ELR (cell line): ENCODE results near the gene PHACTR1.
"Not testable (repeated sequence)": the region's sequence is repeated elsewhere in the genome, so short reads cannot be mapped to it uniquely, and the experiment has no call there.

Source experiments
- DNase-seq: peaks from one replicate; pipeline ENCODE4 v3.0.0-alpha.2; 2015; ENCODE audit warnings: low read depth

Gene PHACTR1

DNA sequence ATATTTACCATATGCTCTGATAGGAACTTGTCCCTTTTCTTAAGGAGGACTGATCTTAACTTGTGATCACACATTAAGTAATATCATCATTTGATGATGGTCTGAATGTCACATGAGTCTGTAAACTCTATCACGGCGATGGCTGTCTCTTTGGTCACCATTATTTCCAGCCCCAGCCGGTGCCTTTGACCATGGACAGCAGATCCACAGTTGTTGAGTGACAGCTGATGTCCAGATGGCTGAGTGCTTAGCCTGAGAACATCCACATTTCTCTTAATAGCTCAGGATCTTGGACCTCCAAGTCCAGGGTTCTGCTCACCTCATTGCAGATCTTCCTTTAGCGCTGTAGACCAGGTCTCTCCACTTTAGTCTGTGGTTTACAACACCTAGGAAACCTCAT, 440.7 kb downstream of the PHACTR1 start:
- no peak for DNase-seq

DNA sequence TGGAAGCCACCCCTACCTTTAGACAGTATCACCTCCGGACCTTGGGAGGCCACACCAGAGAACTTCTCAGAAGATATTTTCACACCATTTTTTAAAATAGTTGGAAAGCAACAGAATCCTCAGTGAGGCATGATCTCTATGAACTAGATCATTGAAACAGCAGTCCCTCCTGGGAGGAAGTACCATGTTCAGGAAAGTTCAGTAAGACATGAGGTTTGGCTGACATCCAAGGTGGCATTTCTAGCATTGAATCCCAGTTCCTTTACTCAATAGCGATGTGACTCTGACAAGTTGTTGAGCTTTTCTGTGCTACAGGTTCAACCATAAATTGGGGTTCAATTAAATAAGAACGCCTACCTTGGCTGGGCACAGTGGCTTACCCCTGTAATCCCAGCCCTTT, 442.7 kb downstream of the PHACTR1 start:
- DNase-seq, result no peak

DNA sequence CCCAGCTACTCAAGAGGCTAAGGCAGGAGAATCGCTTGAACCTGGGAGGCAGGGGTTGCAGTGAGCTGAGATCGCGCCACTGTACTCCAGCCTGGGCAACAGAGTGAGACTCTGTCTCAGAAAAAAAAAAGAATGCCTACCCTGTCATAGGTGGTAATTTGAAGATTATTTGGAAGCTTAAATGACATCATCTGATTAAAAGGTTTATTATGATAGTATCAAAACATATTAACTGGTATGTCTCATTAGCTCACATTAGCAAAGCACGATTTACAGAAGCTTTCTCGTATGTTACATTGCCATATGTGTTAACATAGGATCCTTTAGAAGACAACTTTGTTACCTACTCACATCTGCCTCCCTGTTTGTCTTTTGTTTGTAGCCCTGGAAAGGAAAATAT, 443.3 kb downstream of the PHACTR1 start:
- DNase-seq, result not testable (repeated sequence)

DNA sequence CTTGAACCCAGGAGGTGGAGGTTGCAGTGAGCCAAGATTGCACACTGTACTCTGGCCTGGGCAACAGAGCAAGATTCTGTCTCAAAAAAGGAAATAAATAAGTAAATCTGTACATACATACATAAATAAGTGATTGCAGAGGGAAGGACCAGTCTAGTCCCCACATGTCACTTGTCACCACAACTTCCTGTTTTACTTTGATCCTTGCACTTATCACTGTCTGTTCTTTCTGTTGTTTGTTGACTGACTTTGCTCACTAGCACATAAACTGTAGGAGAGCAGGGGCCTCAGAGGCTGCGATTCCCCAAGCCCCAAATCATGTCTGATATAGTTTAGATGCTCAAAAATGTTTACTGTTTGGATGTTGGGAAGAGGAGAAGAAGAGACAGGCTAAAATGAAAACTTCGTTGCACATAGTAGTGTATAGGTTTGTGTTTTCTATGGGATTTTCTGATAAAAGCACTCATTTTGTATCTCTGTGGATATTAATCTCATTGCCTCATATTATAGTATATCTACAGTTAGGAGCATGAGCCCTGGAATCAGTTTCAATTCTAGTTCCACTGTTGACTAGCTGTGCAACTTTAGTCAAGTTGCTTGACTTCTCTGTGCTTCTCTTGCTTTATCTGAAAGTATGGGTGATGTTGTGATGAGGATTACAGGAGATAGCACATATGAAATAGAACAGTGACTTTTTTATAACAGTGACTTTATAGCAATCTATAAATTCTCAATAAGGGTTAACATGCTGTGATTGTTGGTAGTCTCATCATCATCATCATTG, 446.8 kb downstream of the PHACTR1 start:
- no peak for DNase-seq

DNA sequence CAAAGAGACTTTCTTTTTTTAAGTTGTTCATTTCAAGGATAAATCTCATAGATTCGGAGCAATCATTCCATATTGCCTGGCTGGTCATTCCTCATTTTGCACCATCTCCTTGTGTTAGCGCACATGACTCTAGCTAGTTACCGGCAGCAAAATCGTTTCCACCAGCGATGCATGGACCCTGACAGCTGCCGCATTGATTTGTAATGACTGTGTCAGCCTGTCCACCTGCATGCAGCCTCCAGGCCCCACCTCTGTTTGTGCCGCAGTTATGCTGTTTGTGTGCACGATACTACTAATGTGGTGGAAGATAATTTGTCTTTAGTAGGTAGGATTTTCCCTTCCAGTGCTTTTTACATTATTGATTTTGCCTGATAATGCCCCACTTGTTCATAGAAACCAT, 447.7 kb downstream of the PHACTR1 start:
- DNase-seq, result no peak

DNA sequence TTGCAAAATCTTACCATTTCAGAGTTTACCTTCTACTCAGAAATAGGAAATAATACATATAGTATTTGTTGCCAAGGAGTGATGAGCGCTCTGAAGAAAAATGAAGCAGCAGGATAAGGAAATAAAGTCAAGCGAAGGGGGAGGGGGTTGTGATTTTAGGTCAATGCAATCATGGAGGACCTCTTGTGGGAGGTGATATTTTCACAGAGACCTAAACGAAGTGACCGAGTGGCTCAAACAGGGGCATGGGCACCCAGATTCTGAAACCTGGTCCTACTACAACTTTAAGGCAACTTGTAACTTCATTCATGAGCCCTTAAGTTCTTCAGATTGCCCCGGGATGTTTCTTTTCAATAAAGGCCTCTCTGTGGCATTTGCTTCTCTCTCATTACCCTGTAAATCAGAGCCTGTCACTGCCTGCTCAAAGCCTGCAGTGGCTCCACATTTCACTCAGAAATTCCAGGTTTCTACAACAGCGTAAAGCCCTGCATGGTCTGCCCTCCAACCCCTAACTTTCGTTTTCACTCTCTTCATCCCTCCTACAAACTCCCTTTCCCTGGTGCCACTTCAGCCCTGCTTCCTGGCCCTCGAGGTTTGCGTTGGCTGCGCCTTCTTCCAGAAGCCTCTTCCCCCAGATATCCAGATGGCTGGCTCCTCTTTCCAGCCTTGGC, 449.1 kb downstream of the PHACTR1 start:
- DNase-seq, result no peak

DNA sequence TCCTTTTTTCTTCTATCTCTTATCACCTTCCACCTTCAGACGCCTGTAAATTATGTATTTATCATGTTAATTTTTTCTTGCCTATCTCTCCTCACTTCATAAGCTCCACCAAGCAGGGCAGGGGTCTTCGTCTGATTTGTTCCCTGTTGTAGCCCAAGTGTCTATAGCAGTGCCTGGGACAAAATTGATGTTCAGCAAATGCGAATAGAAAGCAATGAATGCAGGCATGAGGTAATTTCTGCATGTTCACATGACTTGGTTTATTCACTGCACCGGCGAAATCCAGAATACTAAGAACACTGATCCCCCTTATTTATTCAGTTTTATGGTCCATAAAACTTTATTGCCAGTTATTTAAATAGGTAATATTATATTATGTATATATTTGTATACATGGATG, 449.7 kb downstream of the PHACTR1 start:
- no peak for DNase-seq

DNA sequence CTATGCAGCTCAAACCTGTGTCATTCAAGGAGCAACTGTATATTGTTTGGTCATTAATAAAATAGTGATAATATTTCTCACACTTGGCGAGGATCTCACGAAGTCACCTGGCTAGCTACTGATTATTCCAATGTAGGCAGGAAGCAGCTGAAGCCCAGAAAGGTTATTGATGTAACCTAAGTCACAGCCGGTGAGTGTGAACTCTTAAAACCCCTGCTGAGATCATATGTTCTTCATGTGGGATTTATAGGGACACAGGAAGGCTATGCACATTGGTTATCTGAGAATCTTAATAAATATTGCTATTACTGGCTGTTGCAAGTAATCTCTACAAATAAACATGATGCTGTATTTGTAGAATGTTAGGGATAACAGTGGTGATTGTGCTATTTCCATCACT, 450.3 kb downstream of the PHACTR1 start:
- no peak for DNase-seq

DNA sequence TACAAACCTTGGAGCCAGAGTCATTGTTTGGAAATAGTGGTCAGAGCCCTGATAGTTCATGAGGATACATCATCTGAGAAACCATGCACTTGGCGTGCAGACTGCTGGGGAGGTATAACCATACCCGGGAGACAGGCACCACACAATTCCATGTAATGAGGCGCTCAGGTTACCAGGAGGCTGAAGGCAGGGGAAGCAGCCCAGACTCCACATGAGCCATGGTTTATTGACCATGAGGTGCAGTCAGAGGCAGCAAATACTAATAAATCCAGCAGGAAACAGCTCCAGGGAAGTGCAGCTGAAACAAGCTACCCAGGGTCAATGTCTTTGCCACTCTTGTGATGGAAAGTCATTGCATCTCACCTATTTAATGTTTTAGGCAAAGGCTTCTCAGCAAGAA, 455.7 kb downstream of the PHACTR1 start:
- DNase-seq, result no peak

DNA sequence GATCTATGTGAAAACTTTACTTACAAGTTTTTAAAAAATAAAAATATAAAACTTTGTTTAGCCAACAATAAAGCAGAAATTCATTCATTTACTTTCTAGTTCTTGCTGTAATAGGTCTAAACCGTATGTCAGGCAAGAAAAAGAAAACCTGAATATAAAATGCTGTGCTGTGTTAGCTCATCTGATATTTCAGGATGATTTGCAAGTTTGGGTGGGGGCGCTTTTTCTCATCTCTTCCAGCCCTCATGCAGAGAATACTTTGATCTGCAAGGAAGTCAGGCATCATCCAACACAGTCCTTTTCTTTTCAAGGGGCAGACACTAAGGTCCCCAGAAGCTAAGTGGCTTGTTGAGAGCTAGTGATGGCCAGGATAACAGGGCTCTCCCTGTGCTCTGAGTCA, 458.5 kb downstream of the PHACTR1 start:
- no peak for DNase-seq

DNA sequence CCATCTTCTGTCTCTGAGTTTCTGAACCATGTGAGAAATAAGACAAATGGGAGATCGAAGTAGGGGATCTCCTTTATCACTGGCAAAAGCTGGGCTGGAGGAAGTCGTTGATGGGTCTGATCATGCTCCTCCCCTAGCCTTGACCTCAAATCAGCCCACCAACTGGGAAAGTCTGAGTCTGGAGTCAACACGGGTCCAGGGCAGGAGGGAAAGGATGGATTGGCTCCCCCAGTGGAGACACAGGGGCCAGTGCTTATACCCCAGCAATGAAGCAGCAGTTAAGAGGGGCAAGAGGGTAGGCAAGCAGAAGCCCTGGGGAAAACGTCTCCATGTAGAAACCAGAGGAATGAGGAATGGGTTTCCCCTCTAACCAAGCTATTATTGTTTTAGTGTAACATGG, 459.2 kb downstream of the PHACTR1 start:
- no peak for DNase-seq

DNA sequence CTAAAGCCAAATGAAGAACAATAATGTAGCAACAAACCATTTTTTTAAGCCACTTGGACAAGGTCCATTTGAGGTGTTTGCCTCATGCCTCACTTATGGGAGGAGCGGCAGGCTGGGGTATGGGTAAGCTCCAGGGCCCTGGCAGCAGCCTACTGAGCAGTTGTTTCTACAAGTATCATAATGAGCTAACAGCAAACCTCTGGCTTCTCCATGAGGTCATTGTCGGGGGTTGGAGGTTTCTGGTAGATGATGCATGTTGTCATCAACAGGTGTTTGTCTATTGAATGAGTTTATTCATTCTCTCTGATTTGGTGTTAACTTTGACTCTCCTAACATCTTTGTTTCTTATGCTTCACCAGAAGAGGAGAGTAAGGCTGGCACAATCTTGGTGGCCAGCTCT, 461.1 kb downstream of the PHACTR1 start:
- DNase-seq, result peak; percentile 7

DNA sequence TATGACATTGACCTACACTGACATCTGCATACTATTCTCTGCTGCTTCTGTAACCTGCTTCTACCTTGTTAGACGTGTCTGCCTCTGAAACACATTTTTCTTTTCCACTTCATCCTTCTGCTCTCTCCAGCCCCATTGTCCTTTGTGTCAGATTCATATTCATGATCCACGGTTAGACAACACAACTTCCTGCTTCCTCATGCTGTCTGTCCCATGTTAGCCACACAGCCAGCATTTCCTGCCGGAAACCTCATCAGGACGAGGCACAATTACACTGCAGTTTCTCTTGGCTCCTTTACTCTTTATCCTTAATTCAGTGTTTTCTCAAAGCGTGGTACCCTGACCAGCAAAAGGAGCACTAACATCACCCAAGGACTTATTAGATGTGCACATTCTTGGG, 461.5 kb downstream of the PHACTR1 start:
- no peak for DNase-seq

DNA sequence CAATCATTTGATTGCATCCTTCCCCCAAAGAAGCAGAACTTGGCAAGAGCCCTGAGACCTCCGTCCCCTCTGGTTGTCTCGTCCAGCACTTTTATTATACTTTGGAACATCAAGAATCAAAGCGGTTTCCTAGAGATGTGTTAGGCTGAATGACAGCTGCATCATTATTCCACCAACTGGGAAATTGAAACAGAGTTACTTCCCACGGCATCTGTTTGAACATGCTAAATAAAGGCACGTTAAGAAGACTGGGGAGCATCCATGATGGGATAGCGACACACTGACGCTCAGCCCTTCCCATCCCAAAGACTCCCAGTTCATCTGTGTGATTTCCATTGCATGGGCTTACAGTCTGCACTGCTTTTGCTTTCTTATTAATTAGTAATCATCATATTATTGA, 464.0 kb downstream of the PHACTR1 start:
- DNase-seq, result no peak

DNA sequence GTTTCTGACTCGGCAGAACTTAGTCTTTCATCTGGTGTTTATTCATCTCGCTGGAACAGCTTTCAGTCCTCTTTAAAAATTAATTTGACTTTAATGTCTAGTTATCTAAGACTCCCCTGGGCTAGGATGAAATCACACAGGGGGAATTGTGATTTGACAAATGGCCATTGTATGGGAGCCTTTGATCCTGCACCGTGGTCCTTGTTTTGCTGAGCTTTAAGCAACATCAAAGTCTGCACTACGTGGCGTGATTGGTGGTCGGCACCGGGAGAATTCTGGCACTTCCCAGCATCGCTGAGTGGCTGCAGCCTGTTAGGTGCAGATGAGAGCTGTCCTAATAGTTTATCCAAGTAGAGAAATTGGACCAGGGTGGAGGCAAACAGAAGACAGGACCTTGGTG, 464.8 kb downstream of the PHACTR1 start:
- no peak for DNase-seq

DNA sequence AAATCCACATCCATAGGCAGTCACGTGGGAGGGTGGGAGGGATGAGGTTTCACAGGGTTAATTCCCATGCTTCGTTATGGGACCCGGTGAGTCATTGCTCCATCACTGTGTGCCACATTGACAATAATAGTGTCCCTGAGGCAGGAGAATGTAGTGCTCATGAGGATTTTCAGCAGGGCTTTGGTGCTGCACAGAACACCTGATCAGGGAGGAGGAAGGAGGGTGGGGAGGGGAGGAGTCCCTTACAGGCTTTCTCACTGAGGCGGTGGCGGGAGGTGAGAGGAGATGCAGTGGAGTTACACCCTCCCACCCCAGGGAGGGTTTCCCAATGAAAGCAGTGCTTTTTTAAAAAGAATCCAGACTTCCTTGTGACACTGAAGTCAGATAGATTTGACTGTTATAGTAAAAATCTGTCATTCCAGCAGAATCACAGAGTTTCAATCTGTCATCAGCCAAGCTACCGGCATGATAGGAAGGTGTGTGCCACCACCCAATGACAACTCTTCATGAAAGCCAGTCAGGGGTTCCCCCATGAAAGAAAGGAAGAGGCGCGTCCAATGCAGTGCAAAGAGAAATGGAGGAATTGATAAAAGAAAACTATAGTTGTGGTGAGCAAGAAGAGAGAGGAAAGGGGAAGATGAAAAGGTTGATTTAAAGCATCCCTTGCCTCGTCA, 467.0 kb downstream of the PHACTR1 start:
- DNase-seq, result peak; percentile 44

DNA sequence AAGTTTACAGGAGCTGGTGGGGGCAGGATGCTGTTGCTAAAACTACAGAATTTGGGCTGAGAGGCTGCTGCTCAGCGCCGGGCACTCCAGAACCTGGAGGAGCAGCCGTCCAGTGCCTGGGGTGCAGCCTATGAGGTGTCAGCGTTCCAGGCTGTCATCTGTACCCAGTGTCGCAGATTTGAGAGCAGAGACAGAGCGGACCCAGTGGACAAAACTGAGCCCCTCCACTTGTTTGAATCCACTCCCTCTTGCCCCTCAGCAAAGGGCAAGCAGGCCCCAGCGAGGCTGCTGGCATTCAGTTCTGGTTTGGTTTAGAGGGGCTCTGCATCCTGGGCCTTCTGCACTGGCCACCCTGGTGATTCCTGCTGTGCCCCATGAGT, 467.5 kb downstream of the PHACTR1 start:
- no peak for DNase-seq

DNA sequence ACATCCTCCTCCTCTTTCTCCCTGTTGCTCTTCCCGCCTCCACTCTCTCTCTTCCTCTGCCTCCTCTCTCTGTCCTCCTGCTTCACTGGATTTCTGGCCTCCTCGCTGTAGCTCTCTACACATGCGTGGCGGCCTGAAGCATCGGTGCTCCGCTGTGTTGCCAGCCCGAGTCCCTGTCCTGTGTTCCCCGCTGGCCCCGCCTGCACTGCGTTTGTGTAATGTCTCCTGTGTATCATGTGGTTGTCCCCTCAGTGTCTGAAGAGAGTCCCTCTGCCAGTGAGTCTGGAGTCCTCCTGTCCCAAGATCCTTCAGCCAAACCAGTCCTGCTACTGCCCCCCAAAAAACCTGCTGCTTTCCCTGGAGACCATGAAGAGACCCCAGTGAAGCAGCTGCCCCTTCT, 468.0 kb downstream of the PHACTR1 start:
- no peak for DNase-seq

DNA sequence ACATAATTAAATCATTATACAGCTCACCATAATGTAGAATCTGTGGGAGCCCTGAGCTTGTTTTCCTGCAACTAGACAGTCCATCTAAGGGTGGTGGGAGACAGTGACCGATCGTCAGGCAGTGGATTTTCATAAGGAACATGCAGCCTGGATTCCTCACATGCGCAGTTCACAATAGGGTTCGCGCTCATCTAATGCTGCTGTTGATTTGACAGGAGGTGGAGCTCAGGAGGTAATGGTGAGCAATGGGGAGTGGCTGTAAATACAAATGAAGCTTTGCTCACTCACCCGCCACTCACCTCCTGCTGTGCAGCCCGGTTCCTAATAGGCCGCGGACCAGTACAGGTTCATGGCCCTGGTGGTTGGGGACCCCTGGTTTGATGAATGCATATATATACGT, 470.3 kb downstream of the PHACTR1 start:
- DNase-seq, result no peak

DNA sequence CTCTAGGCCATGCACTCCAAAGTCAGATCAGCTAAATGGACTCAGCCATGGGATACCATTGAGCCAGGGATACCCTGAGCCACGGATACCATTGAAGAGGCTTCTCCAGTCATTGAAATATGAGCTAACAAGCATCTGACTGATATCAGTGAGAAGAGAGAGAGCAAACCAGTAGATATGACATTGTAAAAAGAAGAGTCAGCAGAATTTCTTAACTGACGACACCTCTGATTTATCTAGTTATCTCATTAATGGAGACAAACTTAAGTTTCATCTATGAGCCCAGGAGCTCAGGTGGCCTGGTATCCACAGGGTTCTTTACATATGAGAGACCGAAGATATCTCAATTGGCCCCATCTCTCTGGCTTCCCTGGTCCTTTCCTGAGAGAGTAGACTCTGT, 471.1 kb downstream of the PHACTR1 start:
- DNase-seq, result no peak

DNA sequence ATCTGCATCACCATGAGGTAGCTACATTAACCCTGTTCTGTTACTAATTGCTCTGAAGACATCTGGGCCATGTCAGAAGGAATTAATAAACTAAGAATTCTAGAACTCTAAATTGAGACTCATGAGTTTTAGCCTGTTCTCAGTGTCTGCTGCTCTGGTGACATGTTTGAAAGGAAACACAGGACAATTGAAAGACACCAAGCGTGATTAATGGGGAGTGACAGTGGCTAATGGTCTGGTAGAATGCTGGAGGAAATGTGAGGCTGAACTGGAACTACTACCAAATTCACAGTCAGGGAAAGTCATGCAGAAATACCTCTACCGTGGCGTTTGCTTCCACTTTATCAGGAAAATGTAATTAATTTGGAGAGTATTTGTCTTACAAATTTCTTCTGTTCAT, 471.7 kb downstream of the PHACTR1 start:
- no peak for DNase-seq

DNA sequence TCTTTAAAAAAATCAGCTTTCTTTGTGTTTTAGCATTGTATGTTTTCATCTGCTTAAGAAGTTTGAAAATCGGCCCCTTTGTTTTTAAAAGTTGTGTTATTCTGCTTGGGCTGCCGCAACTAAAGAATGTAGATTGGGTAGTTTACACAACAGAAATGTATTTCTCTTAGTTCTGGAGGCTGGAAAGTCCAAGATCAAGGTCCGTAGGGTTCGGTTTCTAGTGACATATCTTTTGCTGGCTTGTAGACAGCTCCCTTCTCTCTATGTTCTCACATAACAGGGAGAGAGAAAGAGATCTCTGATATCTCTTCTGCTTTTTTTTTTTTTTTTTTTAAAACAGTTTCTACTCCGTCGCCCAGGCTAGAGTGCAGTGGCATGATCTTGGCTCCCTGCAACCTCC, 473.1 kb downstream of the PHACTR1 start:
- DNase-seq, result no peak

DNA sequence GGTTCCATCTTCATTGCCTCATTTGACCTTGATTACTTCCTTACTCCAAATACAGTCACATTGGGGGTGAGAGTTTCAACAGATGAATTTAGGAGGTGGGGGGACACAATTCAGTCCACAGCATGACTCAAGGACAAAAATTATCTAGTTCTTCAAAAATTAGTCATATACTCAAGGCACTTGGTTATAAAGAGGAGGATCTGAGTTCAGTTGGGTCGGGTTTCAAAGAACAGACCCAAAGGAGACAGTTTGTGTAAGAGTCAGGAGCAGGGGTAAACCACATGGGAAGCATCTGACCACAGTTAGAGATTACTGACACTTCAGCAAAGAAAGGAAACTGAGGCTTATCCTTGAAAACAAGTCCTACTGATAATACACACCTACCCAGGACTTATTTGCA, 473.8 kb downstream of the PHACTR1 start:
- DNase-seq, result peak; percentile 37
